ENCODE measurements around the gene TRO.

The TRO gene

DNA sequence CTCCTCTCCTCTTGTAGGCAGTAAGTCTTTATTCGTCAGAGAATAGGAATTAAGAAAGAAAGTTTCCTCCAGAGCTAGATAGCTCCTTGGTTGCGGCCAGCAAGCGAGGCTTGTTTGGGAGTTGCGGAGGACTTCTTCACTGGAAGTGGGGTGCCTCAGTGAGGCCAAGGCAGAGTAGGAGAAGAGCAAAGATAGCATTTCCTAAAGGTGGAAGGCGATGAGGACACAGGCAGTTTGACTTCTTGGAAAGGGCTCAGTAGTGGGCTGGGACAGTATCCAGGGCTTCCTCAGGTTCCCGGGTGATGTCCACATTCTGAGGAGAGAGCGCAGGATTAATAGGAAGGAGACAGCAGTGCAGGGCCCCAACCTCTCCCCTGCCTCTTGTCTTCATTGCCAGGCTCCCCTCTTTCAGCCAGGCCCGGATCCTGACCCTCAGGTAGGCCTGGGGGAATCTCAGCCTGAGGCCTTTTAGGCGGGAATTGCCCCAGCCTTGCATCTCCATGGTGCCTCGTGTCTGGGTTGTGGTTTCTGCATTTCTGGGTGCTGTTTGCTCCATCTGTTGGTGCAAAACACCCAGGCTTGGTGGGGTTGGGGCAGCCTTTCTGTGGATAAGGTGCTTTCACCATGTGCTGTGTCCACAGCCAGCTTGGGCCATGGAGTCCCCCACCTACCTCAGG, 12.7 kb downstream of the TRO start:
- TF ChIP-seq, protein P1, sequence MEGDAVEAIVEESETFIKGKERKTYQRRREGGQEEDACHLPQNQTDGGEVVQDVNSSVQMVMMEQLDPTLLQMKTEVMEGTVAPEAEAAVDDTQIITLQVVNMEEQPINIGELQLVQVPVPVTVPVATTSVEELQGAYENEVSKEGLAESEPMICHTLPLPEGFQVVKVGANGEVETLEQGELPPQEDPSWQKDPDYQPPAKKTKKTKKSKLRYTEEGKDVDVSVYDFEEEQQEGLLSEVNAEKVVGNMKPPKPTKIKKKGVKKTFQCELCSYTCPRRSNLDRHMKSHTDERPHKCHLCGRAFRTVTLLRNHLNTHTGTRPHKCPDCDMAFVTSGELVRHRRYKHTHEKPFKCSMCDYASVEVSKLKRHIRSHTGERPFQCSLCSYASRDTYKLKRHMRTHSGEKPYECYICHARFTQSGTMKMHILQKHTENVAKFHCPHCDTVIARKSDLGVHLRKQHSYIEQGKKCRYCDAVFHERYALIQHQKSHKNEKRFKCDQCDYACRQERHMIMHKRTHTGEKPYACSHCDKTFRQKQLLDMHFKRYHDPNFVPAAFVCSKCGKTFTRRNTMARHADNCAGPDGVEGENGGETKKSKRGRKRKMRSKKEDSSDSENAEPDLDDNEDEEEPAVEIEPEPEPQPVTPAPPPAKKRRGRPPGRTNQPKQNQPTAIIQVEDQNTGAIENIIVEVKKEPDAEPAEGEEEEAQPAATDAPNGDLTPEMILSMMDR (IDR thresholded peaks at IDR 0.05; ENCODE audit: borderline replicate concordance, control extremely low read depth, extremely low read depth, insufficient read depth, missing control alignments), result no peak
- in situ Hi-C loops (cut with MboI; ENCODE audit: low sequenced_read_pairs, unreplicated experiment), result loop anchor here (25.0 kb wide), 1 partner anchor 104 kb away; the partner anchor contains the start of gene ALAS2

DNA sequence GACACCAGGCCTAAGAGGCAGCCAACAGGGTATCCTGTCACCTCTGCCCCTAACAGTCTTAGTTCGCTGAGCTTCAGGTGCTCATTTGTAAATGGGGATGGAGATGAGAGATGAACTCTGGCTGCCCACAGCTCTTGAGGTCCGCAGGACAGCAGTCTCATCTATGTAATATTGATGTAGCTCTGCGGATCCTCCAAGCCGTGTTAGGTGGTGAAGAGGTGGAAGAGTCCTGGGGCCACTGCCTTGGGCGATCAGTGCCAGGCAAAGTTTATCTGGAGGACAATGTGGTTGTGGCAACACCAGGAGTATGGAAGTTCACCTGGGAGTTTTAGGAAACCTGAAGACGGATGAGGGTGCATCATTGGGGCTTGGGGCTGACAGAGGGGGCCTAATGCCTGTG, 13.4 kb downstream of the TRO start:
- TF ChIP-seq, protein P1 (IDR thresholded peaks at IDR 0.05; ENCODE audit: borderline replicate concordance, control extremely low read depth, extremely low read depth, insufficient read depth, missing control alignments), result no peak
- in situ Hi-C loops (cut with MboI; ENCODE audit: low sequenced_read_pairs, unreplicated experiment), result loop anchor here (25.0 kb wide), 1 partner anchor 103 kb away; the partner anchor contains the start of gene ALAS2
- DNase-seq (ENCODE audit: low spot score), result no peak

More for the DNA sequence above, 12.7 kb downstream of the TRO start:
- DNase-seq (ENCODE audit: low spot score), result no peak

DNA sequence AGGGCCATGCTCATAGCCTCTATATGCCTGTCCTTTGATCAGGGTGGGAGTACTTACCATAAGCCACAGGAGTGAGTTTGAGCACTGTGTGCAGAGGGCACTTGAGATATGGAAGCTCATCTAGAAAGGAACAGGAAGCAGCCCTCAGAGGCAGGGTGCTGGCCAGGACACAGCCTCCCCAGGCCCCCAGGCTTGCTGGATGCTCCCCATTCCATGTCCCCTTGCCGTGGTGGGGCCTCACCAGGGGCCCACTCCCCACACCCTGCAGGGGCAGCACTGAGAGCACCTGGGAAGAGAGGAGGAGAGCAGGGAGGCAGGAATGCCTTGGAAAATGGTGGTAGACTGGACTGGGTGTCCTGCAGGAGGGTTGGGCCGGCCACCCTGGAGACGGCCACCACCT, 14.3 kb downstream of the TRO start:
- TF ChIP-seq, protein P1 (IDR thresholded peaks at IDR 0.05; ENCODE audit: borderline replicate concordance, control extremely low read depth, extremely low read depth, insufficient read depth, missing control alignments), result no peak
- in situ Hi-C loops (cut with MboI; ENCODE audit: low sequenced_read_pairs, unreplicated experiment), result loop anchor here (25.0 kb wide), 1 partner anchor 102 kb away; the partner anchor contains the start of gene ALAS2
- DNase-seq (ENCODE audit: low spot score), result no peak

DNA sequence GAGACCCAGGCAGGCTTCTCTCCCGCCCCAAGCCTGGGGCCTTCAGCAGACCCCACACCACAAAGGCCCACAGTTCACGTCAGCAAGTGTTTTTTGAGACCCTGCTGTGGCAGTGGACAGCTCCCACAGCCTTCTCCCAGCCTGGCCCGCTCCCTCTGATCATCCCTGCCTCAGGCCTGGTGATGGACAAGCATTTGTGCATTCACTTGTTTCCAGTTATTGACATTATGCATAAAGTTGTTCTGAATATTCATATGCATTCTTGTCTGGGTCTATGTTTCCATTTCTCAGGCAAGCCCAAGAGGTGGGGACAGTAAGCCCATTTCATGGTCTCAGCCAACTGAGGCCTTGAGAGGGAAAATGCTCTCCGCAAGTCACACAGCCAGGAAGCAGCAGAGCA, 14.7 kb downstream of the TRO start:
- no peak for DNase-seq (ENCODE audit: low spot score)
- TF ChIP-seq, protein P1 (IDR thresholded peaks at IDR 0.05; ENCODE audit: borderline replicate concordance, control extremely low read depth, extremely low read depth, insufficient read depth, missing control alignments), result no peak
- in situ Hi-C loops (cut with MboI; ENCODE audit: low sequenced_read_pairs, unreplicated experiment), result loop anchor here (25.0 kb wide), 1 partner anchor 102 kb away; the partner anchor contains the start of gene ALAS2

DNA sequence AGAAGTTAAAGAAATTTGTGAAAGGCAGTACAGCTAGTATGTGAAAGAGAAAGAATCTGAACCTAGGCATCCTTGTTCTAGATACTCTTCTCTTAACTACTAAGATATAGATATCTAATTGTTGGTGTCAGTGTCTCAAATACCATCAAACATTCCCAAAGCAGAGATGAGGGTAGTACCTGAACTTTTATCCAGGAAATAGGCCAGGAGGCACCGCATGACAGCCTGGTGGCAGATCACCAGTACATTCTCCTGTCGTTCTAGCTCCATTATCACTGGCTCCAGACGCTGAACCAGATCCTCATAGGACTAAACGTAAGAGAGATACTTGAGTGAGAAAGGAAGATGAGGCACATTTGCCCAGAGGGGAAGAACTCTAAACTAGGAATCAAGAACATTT, 16.8 kb downstream of the TRO start:
- TF ChIP-seq, protein P1 (IDR thresholded peaks at IDR 0.05; ENCODE audit: borderline replicate concordance, control extremely low read depth, extremely low read depth, insufficient read depth, missing control alignments), result no peak
- in situ Hi-C loops (cut with MboI; ENCODE audit: low sequenced_read_pairs, unreplicated experiment), result loop anchor here (25.0 kb wide), 1 partner anchor 100 kb away; the partner anchor contains the start of gene ALAS2
- no peak for DNase-seq (ENCODE audit: low spot score)

DNA sequence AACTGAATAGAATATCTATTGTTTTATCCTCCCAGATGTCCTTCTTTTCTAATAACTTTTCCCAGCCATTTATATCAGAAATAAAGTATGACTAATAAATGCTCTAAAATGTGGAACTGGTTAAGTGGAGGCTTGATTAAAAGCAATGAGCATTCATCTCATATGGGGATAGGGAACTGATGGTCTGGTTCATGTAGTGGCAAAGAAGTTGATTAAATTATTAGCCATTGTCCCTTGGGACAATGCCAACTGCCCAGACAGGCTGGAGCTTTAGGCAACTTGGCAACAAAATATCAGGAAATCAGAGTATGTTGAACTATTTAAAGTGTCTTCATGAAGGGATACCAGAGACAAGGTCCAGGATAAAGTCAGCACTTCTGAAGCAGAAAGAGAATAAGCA, 24.2 kb downstream of the TRO start:
- in situ Hi-C loops (cut with MboI; ENCODE audit: low sequenced_read_pairs, unreplicated experiment), result loop anchor here (25.0 kb wide), 1 partner anchor 92 kb away; the partner anchor contains the start of gene ALAS2
- no peak for DNase-seq (ENCODE audit: low spot score)
- TF ChIP-seq, protein P1 (IDR thresholded peaks at IDR 0.05; ENCODE audit: borderline replicate concordance, control extremely low read depth, extremely low read depth, insufficient read depth, missing control alignments), result no peak

Measured in GM13976 (cell line).